Keratinocyte (primary cell): ENCODE measurements around the gene THAP6. TPM values are rescaled to one million over a fixed set of nuclear protein-coding genes. Genes with fewer than 3 reads are reported as not detected.

Experiments used
- DNase-seq: peaks from one replicate; pipeline ENCODE4 v3.0.0-alpha.2; 2011; ENCODE audit warnings: low read depth, missing footprints, low spot score
- FAIRE-seq: peaks from 2 replicates; lab custom pipeline; 2011; peaks lifted over from hg19 to GRCh38; lab: Jason Lieb, UNC
- H2AFZ ChIP-seq: 2 replicates; pipeline ENCODE4 v1.6.0; 2012; ENCODE audit warnings: low read length, control low read depth, inconsistent platforms; ENCODE audit not compliant: control insufficient read depth
- H3K27ac ChIP-seq: 2 replicates; pipeline ENCODE4 v1.5.1; 2011; ENCODE audit warnings: low read length; ENCODE audit not compliant: control insufficient read depth, insufficient read depth
- H3K27me3 ChIP-seq: 3 replicates; pipeline ENCODE4 v1.6.0; 2011; ENCODE audit warnings: low read length; ENCODE audit not compliant: control insufficient read depth, insufficient read depth; ENCODE audit errors: extremely low read depth
- H3K36me3 ChIP-seq, 2 experiments: 2 replicates in 1 of 2; 3 replicates in 1 of 2; pipeline ENCODE4 v1.5.1; 2011; ENCODE audit warnings: low read length in 2 of 2, mild to moderate bottlenecking in 1 of 2; ENCODE audit not compliant: control insufficient read depth in 2 of 2, insufficient read depth in 2 of 2; ENCODE audit errors: extremely low read depth in 1 of 2
- H3K4me1 ChIP-seq: 3 replicates; pipeline ENCODE4 v1.5.1; 2011; ENCODE audit warnings: low read length; ENCODE audit not compliant: control insufficient read depth, insufficient read depth; ENCODE audit errors: extremely low read depth
- H3K4me2 ChIP-seq: 3 replicates; pipeline ENCODE4 v1.6.0; 2011; ENCODE audit warnings: low read depth, low read length; ENCODE audit not compliant: control insufficient read depth, insufficient read depth; ENCODE audit errors: extremely low read depth
- H3K4me3 ChIP-seq, 3 experiments: fragments of 200-600 bp in 1 of 3; sonication (generic) in 1 of 3; 2 replicates in 2 of 3; 3 replicates in 1 of 3; pipeline ENCODE4 v1.5.1; 2011 to 2016; ENCODE audit warnings: low read length in 3 of 3, mild to moderate bottlenecking in 3 of 3, control low read depth in 2 of 3, inconsistent platforms in 1 of 3, low read depth in 1 of 3, mixed read lengths in 1 of 3, mixed run types in 1 of 3, moderate library complexity in 1 of 3; ENCODE audit not compliant: control insufficient read depth in 2 of 3, insufficient read depth in 2 of 3; ENCODE audit errors: extremely low read depth in 1 of 3
- H3K79me2 ChIP-seq: 2 replicates; pipeline ENCODE4 v1.6.0; 2012; ENCODE audit warnings: low read length; ENCODE audit not compliant: control insufficient read depth, insufficient read depth
- H3K9ac ChIP-seq: 3 replicates; pipeline ENCODE4 v1.6.0; 2011; ENCODE audit warnings: low read length; ENCODE audit not compliant: control insufficient read depth, insufficient read depth; ENCODE audit errors: extremely low read depth
- H3K9me1 ChIP-seq: 3 replicates; pipeline ENCODE4 v1.6.0; 2011; ENCODE audit warnings: low read length; ENCODE audit not compliant: control insufficient read depth, insufficient read depth; ENCODE audit errors: extremely low read depth
- H3K9me3 ChIP-seq: 2 replicates; pipeline ENCODE4 v1.5.1; 2012; ENCODE audit warnings: low read depth, low read length; ENCODE audit not compliant: control insufficient read depth
- H4K20me1 ChIP-seq: 3 replicates; pipeline ENCODE4 v1.6.0; 2011; ENCODE audit warnings: low read length; ENCODE audit not compliant: control insufficient read depth, insufficient read depth; ENCODE audit errors: extremely low read depth
- EZH2 ChIP-seq: IDR thresholded peaks from one replicate; pipeline ENCODE4 v1.6.1; 2012; ENCODE audit warnings: inconsistent platforms, mild to moderate bottlenecking, low read length, moderate library complexity
- dilution Hi-C: fragments of 300-500 bp; cut with MboI; formaldehyde crosslinking; loops from one replicate; pipeline ENCODE4 v1.7.0; 2020; ENCODE audit warnings: low sequenced_read_pairs; ENCODE audit not compliant: extremely low pct_ligation_motif_present
- polyA plus RNA-seq, 5 experiments: library from polyadenylated mRNA; depleted of rRNA in 3 of 5; stranded (reverse) in 3 of 5; stranded (forward) in 1 of 5; unstranded in 1 of 5; fragments of >200 nt; gene quantifications; 1 replicate in 1 of 5; 2 replicates in 3 of 5; 3 replicates in 1 of 5; pipeline versions ENCODE4 v1.2.1 to v1.2.3, GENCODE V29; 2011 to 2012; ENCODE audit warnings: missing spikeins in 2 of 5, low read depth in 1 of 5, low replicate concordance in 1 of 5
- TF ChIP-seq, protein P1 (sequence below), 3 experiments: IDR thresholded peaks in 1 of 3; conservative IDR thresholded peaks in 1 of 3; optimal IDR thresholded peaks in 1 of 3; 2 replicates in 2 of 3; 3 replicates in 1 of 3; pipeline versions ENCODE3 to v1.5.1; 2011; ENCODE audit warnings: low read length in 3 of 3, mild to moderate bottlenecking in 3 of 3, moderate library complexity in 2 of 3, control low read depth in 1 of 3, inconsistent platforms in 1 of 3; ENCODE audit not compliant: insufficient read depth in 2 of 3; ENCODE audit errors: extremely low read depth in 1 of 3

Gene THAP6
- polyA plus RNA-seq, 1 donor (not counting 4 experiments of a cell fraction or from before 2014, with no cell fraction given) = 11.9 TPM

- no peak for TF ChIP-seq EZH2
- TF ChIP-seq, protein P1, sequence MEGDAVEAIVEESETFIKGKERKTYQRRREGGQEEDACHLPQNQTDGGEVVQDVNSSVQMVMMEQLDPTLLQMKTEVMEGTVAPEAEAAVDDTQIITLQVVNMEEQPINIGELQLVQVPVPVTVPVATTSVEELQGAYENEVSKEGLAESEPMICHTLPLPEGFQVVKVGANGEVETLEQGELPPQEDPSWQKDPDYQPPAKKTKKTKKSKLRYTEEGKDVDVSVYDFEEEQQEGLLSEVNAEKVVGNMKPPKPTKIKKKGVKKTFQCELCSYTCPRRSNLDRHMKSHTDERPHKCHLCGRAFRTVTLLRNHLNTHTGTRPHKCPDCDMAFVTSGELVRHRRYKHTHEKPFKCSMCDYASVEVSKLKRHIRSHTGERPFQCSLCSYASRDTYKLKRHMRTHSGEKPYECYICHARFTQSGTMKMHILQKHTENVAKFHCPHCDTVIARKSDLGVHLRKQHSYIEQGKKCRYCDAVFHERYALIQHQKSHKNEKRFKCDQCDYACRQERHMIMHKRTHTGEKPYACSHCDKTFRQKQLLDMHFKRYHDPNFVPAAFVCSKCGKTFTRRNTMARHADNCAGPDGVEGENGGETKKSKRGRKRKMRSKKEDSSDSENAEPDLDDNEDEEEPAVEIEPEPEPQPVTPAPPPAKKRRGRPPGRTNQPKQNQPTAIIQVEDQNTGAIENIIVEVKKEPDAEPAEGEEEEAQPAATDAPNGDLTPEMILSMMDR (optimal IDR thresholded peaks at IDR 0.05 in 1 of 3, IDR thresholded peaks at IDR 0.05 in 1 of 3, conservative IDR thresholded peaks at IDR 0.05 in 1 of 3; ENCODE audit: extremely low read depth in 1 of 3, insufficient read depth in 2 of 3, low read length in 3 of 3) = no peak
- Histone ChIP-seq H3K9me1 (no peaks in the 10 kb centered on the region), H3K4me2 (no peak overlapping the region), H3K27ac (no peak overlapping the region), H3K27me3 (no peaks in the 10 kb centered on the region), H3K9me3 (no peaks in the 10 kb centered on the region), H4K20me1 (no peaks in the 10 kb centered on the region), H3K79me2 (no peaks in the 10 kb centered on the region), H3K36me3 (no peaks in the 10 kb centered on the region), H3K9ac (no peak overlapping the region), H3K4me3 (no peak overlapping the region), H3K4me1 (peaks cover 19% of the 10 kb centered on the region), H2AFZ (no peak overlapping the region)
- dilution Hi-C loops = no loop called here
- FAIRE-seq = no peak
- no peak for DNase-seq
Observed at GRCh38 chr4:75544870-75545269, 30.6 kb downstream of the THAP6 start.

DNA sequence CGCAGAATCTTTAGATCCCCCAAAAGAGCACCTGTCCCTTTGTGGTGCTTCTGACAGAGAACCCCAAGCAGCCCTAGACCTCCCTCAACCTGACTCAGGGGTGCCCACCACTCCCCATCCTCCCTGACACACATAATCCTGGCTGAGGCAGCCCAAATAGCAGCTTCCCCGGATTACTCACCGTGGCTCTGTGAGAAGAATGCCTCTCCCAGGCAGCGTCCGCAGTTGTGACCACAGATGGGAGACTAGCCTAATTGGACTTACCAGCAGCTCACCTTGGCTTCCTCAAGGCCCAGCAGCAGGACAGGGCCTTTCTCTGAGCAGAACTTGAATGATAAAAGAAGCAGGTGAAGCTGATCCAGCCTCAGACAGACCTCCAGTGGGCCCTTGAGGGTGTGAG is 31.3 kb downstream of the THAP6 start:
- Histone ChIP-seq H3K36me3 (no peaks in the 10 kb centered on the region), H3K27ac (no peak overlapping the region), H3K4me1 (peaks cover 19% of the 10 kb centered on the region), H3K9me1 (no peaks in the 10 kb centered on the region), H3K79me2 (no peaks in the 10 kb centered on the region), H3K27me3 (no peaks in the 10 kb centered on the region), H3K4me2 (no peak overlapping the region), H2AFZ (no peak overlapping the region), H3K9ac (no peak overlapping the region), H3K9me3 (no peaks in the 10 kb centered on the region), H3K4me3 (no peak overlapping the region), H4K20me1 (no peaks in the 10 kb centered on the region)
- no peak for DNase-seq
- TF ChIP-seq EZH2 = no peak
- TF ChIP-seq, protein P1 (optimal IDR thresholded peaks at IDR 0.05 in 1 of 3, IDR thresholded peaks at IDR 0.05 in 1 of 3, conservative IDR thresholded peaks at IDR 0.05 in 1 of 3; ENCODE audit: extremely low read depth in 1 of 3, insufficient read depth in 2 of 3, low read length in 3 of 3) = no peak
- dilution Hi-C loops = no loop called here
- FAIRE-seq = no peak
